ENCODE results near the gene VANGL1. TPM values are rescaled to one million over a fixed set of nuclear protein-coding genes. Genes with fewer than 3 reads are reported as not detected.

VANGL1 gene
- total and polyA plus RNA-seq, 2 of the 4 experiments (the other 2 are of a cell fraction) = 6.1 to 6.7 TPM

GRCh38 chr1:115655916-115656315 is 14.1 kb downstream of the VANGL1 start:
- no peak for ATAC-seq (ENCODE audit: low read depth)

More at GRCh38 chr1:115655916-115656315, 14.1 kb downstream of the VANGL1 start:
- no TSS peak for BruUV-seq (replicated peaks)
- H3K14ac ChIP-seq (replicated peaks; ENCODE audit: low read depth, low read length) = no peak overlapping the region
- no peak overlapping the region for H3K4me3 ChIP-seq (ENCODE audit: insufficient read depth, low read depth, low read length)
- in situ Hi-C loops (cut with MboI; ENCODE audit: low sequenced_read_pairs) = no loop called here
- no peak overlapping the region for H4K91ac ChIP-seq (ENCODE audit: insufficient read depth, low read depth, low read length)
- H3K9me1 ChIP-seq (ENCODE audit: insufficient read depth, low read length) = peaks cover 20% of the 10 kb centered on the region
- no peak for DNase-seq
- no peaks in the 10 kb centered on the region for H4K20me1 ChIP-seq (ENCODE audit: insufficient read depth, low read length)
- 0 out of 2 replicates have a peak overlapping the region, but pooled peaks have one; percentile 83 for H3K23ac ChIP-seq (ENCODE audit: low read depth, low read length)
- H2AK9ac ChIP-seq (replicated peaks; ENCODE audit: low read depth, low read length, poor library complexity) = no peak overlapping the region
- ChIA-PET CTCF (no interaction called here), POLR2A (ENCODE audit: unreplicated experiment) (no interaction called here)
- H2AFZ ChIP-seq (replicated peaks; ENCODE audit: low read length, poor library complexity) = no peak overlapping the region
- no peak overlapping the region for H3K4ac ChIP-seq (ENCODE audit: low read depth, low read length)
- H3K79me1 ChIP-seq (ENCODE audit: low read depth in 1 of 2, low read length in 2 of 2) = peaks cover 16 to 54% of the 10 kb centered on the region in 2 experiments
- no peak for TF ChIP-seq POLR2A (IDR thresholded peaks at IDR 0.05; ENCODE audit: low read depth, low read length)
- no peak for TF ChIP-seq FOS (IDR thresholded peaks at IDR 0.05; ENCODE audit: low read depth, low read length)
- no peak for TF ChIP-seq RAD21 (IDR thresholded peaks at IDR 0.05; ENCODE audit: low read length)
- TF ChIP-seq CEBPB (IDR thresholded peaks at IDR 0.05; ENCODE audit: low read depth, low read length) = no peak
- TF ChIP-seq NFE2L2 (IDR thresholded peaks at IDR 0.05; ENCODE audit: low read depth, low read length) = no peak
- TF ChIP-seq USF2 (IDR thresholded peaks at IDR 0.05; ENCODE audit: low read depth, low read length) = no peak
- TF ChIP-seq RFX5 (IDR thresholded peaks at IDR 0.05; ENCODE audit: low read depth, low read length) = no peak
- no peak for TF ChIP-seq MAZ (IDR thresholded peaks at IDR 0.05; ENCODE audit: borderline replicate concordance, low read depth, low read length)
- TF ChIP-seq RCOR1 (IDR thresholded peaks at IDR 0.05; ENCODE audit: insufficient replicate concordance, low read length) = no peak
- TF ChIP-seq MAFK (IDR thresholded peaks at IDR 0.05; ENCODE audit: low read depth, low read length) = no peak
- TF ChIP-seq BHLHE40 (IDR thresholded peaks at IDR 0.05; ENCODE audit: low read depth, low read length) = no peak
- TF ChIP-seq CTCF (conservative IDR thresholded peaks at IDR 0.05; ENCODE audit: low read depth, low read length) = no peak
- no peak for TF ChIP-seq CHD1 (IDR thresholded peaks at IDR 0.05; ENCODE audit: low read depth, low read length)
- TF ChIP-seq MXI1 (IDR thresholded peaks at IDR 0.05; ENCODE audit: borderline replicate concordance, low read depth, low read length) = no peak
- TF ChIP-seq ELK1 (IDR thresholded peaks at IDR 0.05; ENCODE audit: borderline replicate concordance, low read depth, low read length) = no peak
- TF ChIP-seq SMC3 (IDR thresholded peaks at IDR 0.05; ENCODE audit: low read depth, low read length) = no peak
- H3K27me3 ChIP-seq (ENCODE audit: control insufficient read depth, insufficient read depth, low read length) = no peaks in the 10 kb centered on the region
- H3K9ac ChIP-seq (ENCODE audit: low read depth, low read length) = no peak overlapping the region
- H3K56ac ChIP-seq (ENCODE audit: extremely low read depth, insufficient read depth, low read length) = no peak overlapping the region
- no peak overlapping the region for H2BK15ac ChIP-seq (ENCODE audit: low read depth, low read length)
- no peak overlapping the region for H4K8ac ChIP-seq (ENCODE audit: low read depth in 2 of 2, low read length in 2 of 2)
- no peak overlapping the region for H3K27ac ChIP-seq (ENCODE audit: insufficient read depth, low read length)
- no peak overlapping the region for H4K5ac ChIP-seq (ENCODE audit: low read depth, low read length)
- no peaks in the 10 kb centered on the region for H3K9me3 ChIP-seq (ENCODE audit: control insufficient read depth, insufficient read depth, low read length)
- dilution Hi-C loops (cut with HindIII; ENCODE audit: low sequenced_read_pairs, unreplicated experiment) = no loop called here
- no CpG with 5 or more reads among the region's 4 CpGs for WGBS, 2 experiments (ENCODE audit: extremely low coverage in 2 of 2, insufficient read length in 1 of 2)
- H3K4me1 ChIP-seq (ENCODE audit: control insufficient read depth, insufficient read depth, low read length) = peaks cover 13% of the 10 kb centered on the region
- H3K4me2 ChIP-seq (ENCODE audit: low read depth, low read length) = no peak overlapping the region
- H2BK5ac ChIP-seq (ENCODE audit: low read depth, low read length, poor library complexity, severe bottlenecking) = no peak overlapping the region
- H3K18ac ChIP-seq (ENCODE audit: low read depth, low read length) = no peak overlapping the region
- H2AK5ac ChIP-seq (ENCODE audit: low read depth, low read length) = no peak overlapping the region
- H3K36me3 ChIP-seq (ENCODE audit: control insufficient read depth, insufficient read depth, low read length) = peaks cover 3% of the 10 kb centered on the region; the same call in 1 of the 2 replicates
- H2BK20ac ChIP-seq (ENCODE audit: low read depth, low read length) = no peak overlapping the region
- H2BK120ac ChIP-seq (ENCODE audit: low read depth, low read length) = no peak overlapping the region
- intact Hi-C loops (cut with micrococcal nuclease) = no loop called here
